ENCODE data around the gene NPW.

DNA sequence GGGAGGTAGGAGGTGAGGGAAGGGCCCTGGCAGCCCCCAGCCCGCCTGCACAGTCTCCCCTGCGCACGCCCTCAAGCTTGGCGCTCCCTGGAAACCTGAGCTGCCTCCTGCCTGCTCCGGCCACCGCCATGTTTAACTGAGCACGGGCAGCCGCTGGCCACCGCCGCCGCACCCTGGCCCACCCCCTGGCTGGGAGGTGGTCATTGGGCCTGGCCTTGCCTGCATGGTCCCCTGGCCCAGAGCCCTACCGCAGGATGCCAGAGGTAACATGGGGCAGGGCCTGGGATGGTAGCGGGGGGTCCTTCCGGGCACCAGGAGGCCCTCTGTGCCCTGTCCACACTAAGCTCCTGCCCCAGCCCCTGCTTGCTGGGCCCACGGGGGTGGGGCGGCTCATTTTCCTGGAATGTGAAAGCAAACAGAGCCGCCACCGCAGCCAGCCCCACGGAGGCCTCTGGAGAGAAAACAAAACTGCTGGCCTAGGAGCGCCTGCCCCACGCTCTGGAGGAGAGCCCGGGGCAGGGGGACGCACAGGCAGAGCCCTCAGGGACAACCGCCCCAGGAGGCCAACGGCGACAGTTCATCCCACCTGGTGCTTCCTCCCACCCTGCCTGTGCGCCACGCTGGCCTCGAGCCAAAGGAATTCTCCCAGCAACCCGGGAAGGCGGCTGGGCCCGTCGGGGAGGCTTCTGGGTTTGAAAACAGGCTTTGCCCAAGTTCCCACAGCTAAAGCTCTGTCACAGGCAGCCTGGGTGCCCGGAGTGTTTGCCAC is 16.0 kb downstream of the NPW start:
- TF ChIP-seq CTCF (conservative IDR thresholded peaks at IDR 0.05; ENCODE audit: low read length) (no peak), EZH2phosphoT487 (IDR thresholded peaks at IDR 0.05; ENCODE audit: borderline replicate concordance, low read depth, low read length) (no peak)

All from OCI-LY7 (cell line).